Esophagus muscularis mucosa (tissue), 4 donors: Measurements from ENCODE around the gene ZNF81. TPM values are rescaled to one million over a fixed set of nuclear protein-coding genes. Genes with fewer than 3 reads are reported as not detected.

Source experiments
- DNase-seq: peaks from one replicate; pipeline ENCODE4 v3.0.0-alpha.2; 2017; ENCODE audit errors: extremely low spot score
- H3K27ac ChIP-seq, 4 donors: fragments of 200-600 bp; sonication (generic); replicated peaks in 1 of 4; 1 replicate in 3 of 4; 2 replicates in 1 of 4; pipeline ENCODE4 v1.5.1; 2016 to 2019; ENCODE audit warnings: mild to moderate bottlenecking in 1 of 4
- H3K27me3 ChIP-seq, 4 donors: fragments of 200-600 bp; sonication (generic); one replicate each; pipeline versions ENCODE4 v1.5.1 to v1.6.0; 2016 to 2019
- H3K36me3 ChIP-seq, 4 donors: fragments of 200-600 bp; sonication (generic); one replicate each; pipeline ENCODE4 v1.5.1; 2016 to 2019
- H3K4me1 ChIP-seq, 4 donors: fragments of 200-600 bp; sonication (generic); one replicate each; pipeline ENCODE4 v1.5.1; 2016 to 2019
- H3K4me3 ChIP-seq, 4 donors: fragments of 200-600 bp; sonication (generic); 1 replicate in 2 of 4; 2 replicates in 2 of 4; pipeline ENCODE4 v1.5.1; 2016 to 2019; ENCODE audit warnings: mild to moderate bottlenecking in 4 of 4, moderate library complexity in 1 of 4
- H3K9me3 ChIP-seq, 4 donors: fragments of 200-600 bp; sonication (generic); 1 replicate in 3 of 4; 2 replicates in 1 of 4; pipeline ENCODE4 v1.5.1; 2016 to 2019
- CTCF ChIP-seq, 3 experiments: fragments of 200-600 bp in 2 of 3; fragments of 450-650 bp in 1 of 3; sonication (generic) in 2 of 3; IDR thresholded peaks; one replicate each; pipeline ENCODE4 v1.5.1; 2017 to 2019; ENCODE audit warnings: antibody characterized with exemption in 3 of 3, mild to moderate bottlenecking in 2 of 3, moderate library complexity in 1 of 3
- EP300 ChIP-seq: sonication (generic); formaldehyde crosslinking; IDR thresholded peaks from one replicate; pipeline ENCODE4 v1.6.1; 2017; ENCODE audit warnings: antibody characterized with exemption
- POLR2A ChIP-seq: fragments of 450-650 bp; IDR thresholded peaks from one replicate; pipeline ENCODE4 v1.6.1; 2017; ENCODE audit warnings: antibody characterized with exemption, moderate library complexity, mild to moderate bottlenecking, low read depth
- POLR2AphosphoS5 ChIP-seq, 2 donors: sonication (generic); formaldehyde crosslinking; IDR thresholded peaks; one replicate each; pipeline ENCODE4 v1.6.1; 2017; ENCODE audit warnings: antibody characterized with exemption in 2 of 2
- WGBS: methylation state at CpG from one replicate; pipeline ENCODE4 v1.1.5; 2018; 5-methylcytosine and 5-hydroxymethylcytosine counted together
- intact Hi-C: fragments of 100-400 bp; cut with DNase I; formaldehyde crosslinking; loops from one replicate; pipeline ENCODE4 v1.15.1; 2023
- total RNA-seq, 4 donors: library from RNA; depleted of rRNA; stranded (reverse); fragments of >200 nt; gene quantifications; one replicate each; pipeline versions ENCODE4 v1.1.0 to v1.2.1, GENCODE V29; 2016

The ZNF81 gene
- total RNA-seq, 4 donors from 2014 or later: 4.8 to 12.6 (median 5.5) TPM

- H3K27me3 ChIP-seq: no peaks in the 10 kb centered on the region
- no peak overlapping the region for H3K4me3 ChIP-seq
- peaks cover 0 to 10% (median 1%) of the 10 kb centered on the region in 4 donors for H3K36me3 ChIP-seq
- H3K27ac ChIP-seq: no peak overlapping the region
- DNase-seq: no peak
- TF ChIP-seq POLR2AphosphoS5 (IDR thresholded peaks at IDR 0.05) (no peak), EP300 (no peak), POLR2A (no peak), CTCF (IDR thresholded peaks at IDR 0.05) (no peak)
- intact Hi-C loops: no loop called here
- no peaks in the 10 kb centered on the region for H3K4me1 ChIP-seq
- 53% methylated on average over 4 of the region's 4 CpGs for WGBS
- no peaks in the 10 kb centered on the region for H3K9me3 ChIP-seq
These were observed 23.0 kb downstream of the ZNF81 start for GRCh38 chrX:47859686-47860085.

GRCh38 chrX:47862680-47863079 lies 26.0 kb downstream of the ZNF81 start:
- peaks cover 0 to 16% (median 1%) of the 10 kb centered on the region in 4 donors for H3K36me3 ChIP-seq
- H3K9me3 ChIP-seq: no peaks in the 10 kb centered on the region
- H3K27ac ChIP-seq: no peak overlapping the region
- intact Hi-C loops: no loop called here
- TF ChIP-seq POLR2AphosphoS5 (IDR thresholded peaks at IDR 0.05): no peak
- no peak for TF ChIP-seq CTCF (IDR thresholded peaks at IDR 0.05)
- no peak for TF ChIP-seq POLR2A
- no peak for TF ChIP-seq EP300
- WGBS: 31% methylated on average over 2 of the region's 2 CpGs
- H3K4me1 ChIP-seq: no peaks in the 10 kb centered on the region
- no peak overlapping the region for H3K4me3 ChIP-seq
- H3K27me3 ChIP-seq: no peaks in the 10 kb centered on the region
- DNase-seq: no peak

- WGBS: no CpG with 5 or more reads among the region's 2 CpGs
These were observed 26.5 kb downstream of the ZNF81 start for GRCh38 chrX:47863187-47863586.

GRCh38 chrX:47864300-47864699 lies 27.6 kb downstream of the ZNF81 start:
- H3K9me3 ChIP-seq: no peaks in the 10 kb centered on the region
- TF ChIP-seq POLR2AphosphoS5 (IDR thresholded peaks at IDR 0.05) (no peak), CTCF (IDR thresholded peaks at IDR 0.05) (no peak), EP300 (no peak), POLR2A (no peak)
- intact Hi-C loops: no loop called here
- H3K4me1 ChIP-seq: no peaks in the 10 kb centered on the region
- WGBS: 84% methylated on average over 3 of the region's 3 CpGs
- no peaks in the 10 kb centered on the region for H3K27me3 ChIP-seq
- DNase-seq: no peak
- H3K27ac ChIP-seq: no peak overlapping the region
- H3K36me3 ChIP-seq: peaks cover 0 to 16% (median 1%) of the 10 kb centered on the region in 4 donors
- no peak overlapping the region for H3K4me3 ChIP-seq

More at GRCh38 chrX:47863187-47863586, 26.5 kb downstream of the ZNF81 start:
- Histone ChIP-seq H3K9me3 (no peaks in the 10 kb centered on the region), H3K27me3 (no peaks in the 10 kb centered on the region), H3K36me3 (peaks cover 0 to 16% (median 1%) of the 10 kb centered on the region in 4 donors), H3K4me3 (no peak overlapping the region), H3K27ac (no peak overlapping the region), H3K4me1 (no peaks in the 10 kb centered on the region)
- TF ChIP-seq POLR2AphosphoS5 (IDR thresholded peaks at IDR 0.05): no peak
- TF ChIP-seq EP300: no peak
- TF ChIP-seq POLR2A: no peak
- TF ChIP-seq CTCF (IDR thresholded peaks at IDR 0.05): no peak
- intact Hi-C loops: no loop called here
- no peak for DNase-seq

- Histone ChIP-seq H3K27me3 (no peaks in the 10 kb centered on the region), H3K4me1 (no peaks in the 10 kb centered on the region), H3K9me3 (no peaks in the 10 kb centered on the region), H3K27ac (no peak overlapping the region), H3K4me3 (no peak overlapping the region), H3K36me3 (peaks cover 0 to 16% (median 1%) of the 10 kb centered on the region in 4 donors)
- DNase-seq: no peak
- TF ChIP-seq CTCF (IDR thresholded peaks at IDR 0.05) (no peak), EP300 (no peak), POLR2A (no peak), POLR2AphosphoS5 (IDR thresholded peaks at IDR 0.05) (no peak)
- intact Hi-C loops: no loop called here
- 73% methylated on average over 1 of the region's 1 CpG for WGBS
These were observed 28.1 kb downstream of the ZNF81 start for GRCh38 chrX:47864785-47865184.
